Inflammatory macrophage (primary cell): ENCODE results near the gene ZSWIM7.
"Not testable (repeated sequence)": the region's sequence is repeated elsewhere in the genome, so short reads cannot be mapped to it uniquely, and the experiment has no call there.

Experiments
- DNase-seq, 2 donors: peaks; one replicate each; pipeline ENCODE4 v3.0.0-alpha.2; 2020 to 2022

ZSWIM7 gene

DNA sequence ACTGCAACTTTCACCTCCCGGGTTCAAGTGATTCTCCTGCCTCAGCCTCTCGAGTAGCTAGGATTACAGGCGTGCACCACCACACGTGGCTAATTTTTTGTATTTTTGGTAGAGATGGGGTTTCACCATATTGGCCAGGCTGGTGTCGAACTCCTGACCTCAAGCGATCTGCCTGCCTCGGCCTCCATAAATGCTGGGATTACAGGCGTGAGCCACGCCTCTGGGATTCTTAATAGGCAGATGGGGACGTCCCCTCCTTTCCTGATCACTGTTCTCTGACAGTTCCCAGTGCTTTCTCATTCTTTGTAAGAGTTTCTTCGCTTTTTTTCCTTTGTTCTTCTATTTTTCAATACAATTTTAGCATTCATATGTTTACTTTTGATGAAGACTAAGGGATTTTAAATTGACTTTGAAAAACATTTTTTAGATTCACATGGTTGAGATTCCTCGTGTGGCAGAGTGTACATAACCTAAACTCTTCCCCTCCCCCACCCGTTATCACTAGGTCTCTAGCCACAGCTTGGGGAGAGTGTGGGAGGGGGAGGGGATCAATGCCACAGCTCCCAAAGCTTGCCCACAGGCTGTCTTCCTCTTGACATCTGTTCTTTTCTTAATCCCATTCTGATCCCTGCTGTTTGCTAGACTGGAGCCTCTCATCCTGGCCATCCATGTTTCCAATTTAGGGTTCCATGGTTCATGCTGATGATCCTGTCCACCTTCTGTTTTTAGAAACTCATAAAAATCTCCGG lies 43.5 kb downstream of the ZSWIM7 start:
- DNase-seq: no peak

- DNase-seq: peak; percentile 81 to 87
Observed at GRCh38 chr17:15954222-15954621, 45.3 kb downstream of the ZSWIM7 start.

- no peak for DNase-seq
Observed at GRCh38 chr17:15952916-15953790, 46.4 kb downstream of the ZSWIM7 start.

DNA sequence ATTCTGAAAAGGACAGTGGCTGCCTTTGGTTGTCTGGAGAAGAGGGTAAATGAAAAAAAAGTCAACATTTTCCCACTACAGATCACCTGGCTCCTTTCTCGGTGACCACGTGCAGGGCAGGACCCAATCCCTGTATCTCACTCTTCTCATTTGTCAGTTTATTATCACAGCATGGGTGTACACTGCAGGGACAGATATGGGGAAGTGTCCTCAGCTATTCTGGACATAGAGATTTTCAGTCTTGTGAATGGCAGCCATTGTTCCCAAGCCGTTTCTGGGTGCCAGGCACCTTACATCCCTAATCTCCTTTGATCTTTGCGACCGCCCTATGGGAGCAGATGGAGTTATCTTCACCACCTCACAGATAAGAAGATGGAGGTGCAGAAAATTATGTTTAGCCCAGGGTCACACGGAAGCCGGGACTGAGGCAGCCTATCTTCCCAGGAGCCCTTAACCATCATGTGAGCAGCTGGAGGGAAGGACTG lies 47.4 kb downstream of the ZSWIM7 start:
- no peak for DNase-seq

GRCh38 chr17:15951368-15952047 lies 48.0 kb downstream of the ZSWIM7 start:
- no peak for DNase-seq

DNA sequence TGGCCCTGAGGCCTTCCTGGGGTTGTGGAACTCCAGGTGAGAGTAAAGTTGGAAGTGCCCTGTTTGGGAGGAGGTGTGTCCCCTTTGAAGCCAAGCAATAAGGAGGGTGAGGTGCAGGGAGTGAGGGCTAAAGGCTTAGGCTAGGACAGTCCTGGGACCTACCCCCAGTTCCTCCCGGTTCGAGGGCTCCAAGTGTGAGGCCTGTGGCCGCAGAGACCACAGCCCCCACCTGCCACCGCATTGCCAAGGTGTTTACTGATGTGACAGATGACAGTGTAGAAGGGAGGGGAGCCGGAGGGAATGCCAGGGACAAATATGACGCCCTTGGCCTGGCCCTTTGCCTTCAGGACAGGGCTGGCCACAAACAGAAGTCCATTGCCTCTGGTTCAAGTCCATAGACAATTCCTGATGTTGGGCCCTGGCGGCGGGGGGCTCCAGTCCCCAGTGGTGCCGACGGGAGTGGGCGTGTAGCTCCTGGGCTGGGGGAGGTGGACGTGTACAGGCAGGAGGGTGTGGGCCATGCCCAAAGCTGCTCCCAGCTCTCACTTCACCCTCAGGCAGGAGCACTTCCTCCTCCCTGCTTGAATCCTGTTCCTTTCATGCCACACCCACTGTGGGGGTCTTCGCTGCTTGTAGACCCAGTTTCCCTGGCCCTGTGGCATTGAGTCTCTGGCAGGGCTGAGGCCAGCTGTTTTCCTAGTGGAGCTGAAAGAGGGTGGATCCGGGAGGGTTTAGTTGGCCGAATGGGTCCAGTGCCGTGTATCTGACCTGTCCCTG lies 51.3 kb downstream of the ZSWIM7 start:
- DNase-seq: no peak

GRCh38 chr17:15947271-15947670 lies 52.2 kb downstream of the ZSWIM7 start:
- peak; percentile 40 to 62 for DNase-seq

DNA sequence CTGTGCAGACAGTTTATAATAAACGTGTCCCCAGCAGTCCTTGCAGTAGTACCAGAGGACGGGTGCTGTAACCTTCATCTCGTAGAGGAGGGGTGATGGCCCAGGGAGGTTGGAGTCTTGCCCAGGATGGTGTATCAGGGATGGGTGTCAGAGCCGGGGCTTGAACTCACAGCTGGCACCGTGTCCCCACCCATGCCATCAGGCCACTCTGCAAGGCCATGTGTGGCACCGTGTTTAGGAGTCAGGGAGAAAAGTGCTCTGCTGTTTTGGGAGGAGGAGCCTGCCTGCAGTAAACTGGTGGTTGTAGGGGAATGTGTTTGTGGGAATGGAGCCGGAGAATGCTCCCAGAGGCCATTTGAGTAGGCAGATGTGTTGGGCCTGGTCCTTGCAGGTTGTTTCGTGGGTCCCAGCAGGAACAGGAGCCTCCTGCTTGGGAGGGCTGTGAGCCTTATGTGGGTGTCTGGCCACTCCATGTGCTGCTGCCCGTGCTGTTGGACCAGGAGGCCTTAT lies 52.8 kb downstream of the ZSWIM7 start:
- DNase-seq: no peak

DNA sequence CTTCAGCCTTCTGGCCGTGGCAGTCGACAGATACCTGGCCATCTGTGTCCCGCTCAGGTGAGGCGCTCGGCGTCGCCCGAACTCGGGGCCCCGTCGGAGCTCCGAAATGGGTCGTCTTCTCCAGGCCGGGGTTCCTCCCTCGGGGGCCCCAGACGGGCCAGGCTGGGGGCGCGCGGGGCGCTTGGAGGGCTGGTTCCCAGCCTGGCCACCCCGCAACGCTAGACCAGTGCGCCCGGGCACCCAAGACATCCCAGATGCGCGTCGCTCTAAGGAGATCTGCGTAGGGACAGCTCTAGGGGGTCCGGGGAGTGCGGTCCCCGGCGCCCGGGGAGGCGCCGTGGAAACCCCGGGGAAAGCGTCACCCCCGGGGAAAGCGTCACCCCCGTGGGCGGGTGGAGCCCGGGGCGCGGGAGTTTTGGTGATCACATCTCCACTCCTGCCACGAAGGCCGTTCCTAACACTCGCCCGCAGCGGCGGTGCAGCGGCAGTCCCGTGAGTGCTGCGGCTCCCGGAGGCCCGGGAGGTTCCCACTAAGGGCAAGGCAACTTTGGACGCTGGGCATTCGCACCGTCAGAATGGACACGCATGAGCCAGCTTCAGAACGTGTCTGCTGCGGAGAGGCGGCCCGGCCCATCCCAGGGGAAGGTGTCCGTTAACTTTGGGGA lies 53.8 kb downstream of the ZSWIM7 start:
- peak; percentile 28 to 59 for DNase-seq

DNA sequence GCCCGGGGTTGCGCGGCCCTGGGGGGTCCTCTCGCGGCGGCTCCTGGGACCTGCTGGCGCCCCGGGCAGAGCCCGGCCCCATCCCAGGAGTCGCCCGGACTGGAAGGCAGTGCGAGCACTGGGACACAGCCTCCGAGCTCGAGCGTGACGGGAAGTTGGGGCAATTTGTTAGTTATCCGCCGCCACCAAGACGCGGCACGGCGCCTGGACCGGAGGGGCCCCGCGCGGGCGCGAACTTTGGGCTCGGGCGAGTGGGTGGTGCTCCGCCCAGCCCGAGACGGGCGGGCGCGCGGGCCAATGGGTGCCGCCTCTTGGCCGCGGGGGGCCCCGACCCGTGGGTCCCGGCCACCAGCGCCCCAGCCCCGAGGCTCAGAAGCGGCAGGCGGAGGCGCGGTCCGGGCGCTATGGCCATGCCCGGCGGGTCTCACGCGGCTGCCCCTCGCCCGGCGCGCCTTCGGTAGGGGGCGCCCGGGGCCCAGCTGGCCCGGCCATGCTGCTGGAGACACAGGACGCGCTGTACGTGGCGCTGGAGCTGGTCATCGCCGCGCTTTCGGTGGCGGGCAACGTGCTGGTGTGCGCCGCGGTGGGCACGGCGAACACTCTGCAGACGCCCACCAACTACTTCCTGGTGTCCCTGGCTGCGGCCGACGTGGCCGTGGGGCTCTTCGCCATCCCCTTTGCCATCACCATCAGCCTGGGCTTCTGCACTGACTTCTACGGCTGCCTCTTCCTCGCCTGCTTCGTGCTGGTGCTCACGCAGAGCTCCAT lies 54.6 kb downstream of the ZSWIM7 start, which contains the start of gene ADORA2B:
TSS of gene ADORA2B (plus strand) at position 372 of the 768 bp plus-strand sequence. CDS start at position 491, 119 bp downstream.
- peak; percentile 74 to 83 for DNase-seq

GRCh38 chr17:15943971-15944758 lies 55.3 kb downstream of the ZSWIM7 start:
- DNase-seq: no peak

GRCh38 chr17:15942207-15942833 lies 57.2 kb downstream of the ZSWIM7 start:
- peak; percentile 90 to 92 for DNase-seq

DNA sequence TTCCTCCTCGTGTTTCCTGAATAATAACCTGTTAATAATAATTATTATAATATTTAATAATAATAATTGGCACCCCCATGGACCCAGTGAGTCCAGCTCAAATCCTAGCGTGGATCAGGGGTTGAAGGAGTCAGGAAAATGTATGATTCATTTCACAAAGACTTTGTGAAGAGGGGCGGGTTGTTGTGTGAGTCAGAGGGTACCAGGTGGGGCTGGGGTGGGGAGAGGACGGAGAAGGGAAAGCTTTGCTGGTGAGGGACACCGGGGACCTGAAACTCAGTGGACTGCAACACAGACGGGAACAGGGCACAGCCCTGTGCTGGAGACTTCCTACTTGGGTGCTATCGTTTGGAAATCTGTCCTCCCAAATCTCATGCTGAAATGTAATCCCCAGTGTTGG lies 57.7 kb downstream of the ZSWIM7 start:
- DNase-seq: no peak

DNA sequence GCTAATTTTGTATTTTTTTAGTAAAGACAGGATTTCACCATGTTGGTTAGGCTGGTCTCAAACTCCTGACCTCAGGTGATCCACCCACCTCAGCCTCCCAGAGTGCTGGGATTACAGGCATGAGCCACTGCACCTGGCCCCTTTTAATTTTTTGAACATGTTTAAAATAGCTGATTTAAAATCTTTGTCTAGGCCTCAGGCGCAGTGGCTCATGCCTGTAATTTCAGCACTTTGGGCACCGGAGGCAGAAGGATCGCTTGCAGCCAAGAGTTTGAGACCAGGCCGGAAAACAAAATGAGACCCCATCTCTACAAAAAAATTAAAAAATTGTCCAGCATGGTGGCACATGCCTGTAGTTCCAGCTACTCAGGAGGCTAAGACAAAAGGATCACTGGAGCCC lies 63.0 kb downstream of the ZSWIM7 start:
- not testable (repeated sequence) for DNase-seq

GRCh38 chr17:15935891-15936290 lies 63.6 kb downstream of the ZSWIM7 start:
- no peak for DNase-seq

GRCh38 chr17:15934866-15935265 lies 64.6 kb downstream of the ZSWIM7 start:
- no peak for DNase-seq

- no peak for DNase-seq
Observed at GRCh38 chr17:15931394-15931793, 68.1 kb downstream of the ZSWIM7 start.

GRCh38 chr17:15930426-15930825 lies 69.1 kb downstream of the ZSWIM7 start:
- DNase-seq: no peak

DNA sequence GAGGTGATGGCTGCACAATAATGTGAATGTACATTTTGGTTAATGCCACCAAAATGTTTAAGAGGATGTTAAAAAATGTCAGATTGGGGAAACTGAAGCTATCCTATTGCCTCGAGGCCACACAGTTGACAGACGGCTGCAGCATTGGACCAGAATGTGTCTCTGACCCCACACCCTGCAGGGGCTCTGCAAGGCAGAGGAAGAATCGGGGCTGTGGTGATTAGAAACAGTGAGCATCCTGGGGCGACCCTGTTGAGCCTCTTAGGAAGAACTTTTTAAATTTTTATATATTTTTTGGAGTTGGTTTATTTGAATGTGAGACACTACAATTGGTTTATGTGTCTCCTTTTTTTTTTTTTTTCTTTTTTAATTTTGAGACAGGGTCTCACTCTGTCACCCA lies 69.6 kb downstream of the ZSWIM7 start:
- DNase-seq: no peak
